PFSK-1 (cell line): Measurements from ENCODE around the gene MX1.

ENCODE experiments used
- POLR2AphosphoS5 ChIP-seq: IDR thresholded peaks from 2 replicates; pipeline ENCODE4 v1.6.1; 2012; ENCODE audit warnings: low read depth, mild to moderate bottlenecking, control low read depth, low read length, moderate library complexity
- SIN3A ChIP-seq: IDR thresholded peaks from 2 replicates; pipeline ENCODE4 v1.6.1; 2012; ENCODE audit warnings: mild to moderate bottlenecking, low read length, moderate library complexity, borderline replicate concordance; ENCODE audit not compliant: insufficient read depth

DNA sequence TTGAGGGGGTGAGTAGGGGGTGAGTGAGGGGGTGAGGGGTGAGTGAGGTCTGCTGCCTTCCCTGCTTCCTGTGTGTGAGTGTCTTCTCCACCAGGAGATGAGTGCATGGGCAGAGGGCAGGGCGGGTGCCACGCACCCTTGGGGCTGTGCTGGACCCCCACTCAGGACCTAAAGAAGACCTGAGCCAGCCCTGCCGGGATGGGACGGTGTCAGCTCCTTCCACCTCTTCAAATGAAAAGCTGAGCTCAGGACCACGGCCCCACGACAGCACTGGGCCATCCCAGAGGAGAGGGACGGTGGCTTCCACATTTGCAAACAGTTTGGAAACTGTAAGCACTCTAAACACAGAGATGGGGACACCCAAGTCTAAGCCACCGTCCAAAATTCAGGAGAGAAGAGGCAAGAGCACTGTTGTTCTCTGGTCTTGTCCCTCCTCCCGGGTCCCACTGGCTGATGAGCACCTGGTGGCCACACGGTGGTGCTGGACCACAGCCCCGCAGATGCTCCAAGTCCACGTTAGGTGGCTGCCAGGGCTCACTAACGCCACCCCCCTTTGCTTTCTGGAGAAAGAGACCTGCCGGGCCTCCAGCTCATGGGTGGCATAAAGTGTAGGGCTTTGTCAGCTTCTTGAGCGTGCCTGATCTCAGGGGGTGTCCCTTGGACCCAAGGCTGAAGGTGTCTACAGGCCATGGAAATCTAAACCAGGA lies 49.8 kb downstream of the MX1 start:
- TF ChIP-seq SIN3A (no peak), POLR2AphosphoS5 (no peak)
